H1 (cell line): Measurements from ENCODE around the gene NALF2. TPM values are rescaled to one million over a fixed set of nuclear protein-coding genes. Genes with fewer than 3 reads are reported as not detected.

ENCODE experiments used
- CTCF ChIA-PET: fragments of 300-600 bp; sonication (Branson Sonifier 250); formaldehyde crosslinking; loops from one replicate; lab custom pipeline; 2021; ENCODE audit not compliant: partially characterized antibody; lab: Charles Lee
- POLR2A ChIA-PET: fragments of 300-600 bp; sonication (Branson Sonifier 250); formaldehyde crosslinking; loops from one replicate; lab custom pipeline; 2021; ENCODE audit warnings: inconsistent platforms; ENCODE audit not compliant: partially characterized antibody; lab: Charles Lee
- DNase-seq, 2 experiments: peaks; one replicate each; pipeline versions ENCODE4 v3.0.0 to v3.0.0-alpha.2; 2010 to 2022; ENCODE audit warnings: low spot score in 2 of 2, low read depth in 1 of 2, mixed read lengths in 1 of 2
- FAIRE-seq: peaks from 2 replicates; lab custom pipeline; 2011; peaks lifted over from hg19 to GRCh38; lab: Jason Lieb, UNC
- H2AFZ ChIP-seq: 2 replicates; pipeline ENCODE4 v1.8.1; 2012; ENCODE audit warnings: low read length, inconsistent platforms
- H2AK5ac ChIP-seq: 2 replicates; pipeline ENCODE4 v1.6.1; 2013; ENCODE audit warnings: low read depth, low read length
- H2BK120ac ChIP-seq: replicated peaks from 2 replicates; pipeline ENCODE3; 2013; ENCODE audit warnings: low read depth, low read length, inconsistent platforms
- H2BK12ac ChIP-seq: 2 replicates; pipeline ENCODE4 v1.6.1; 2013; ENCODE audit warnings: low read depth, low read length
- H2BK15ac ChIP-seq: 2 replicates; pipeline ENCODE4 v1.6.1; 2013; ENCODE audit warnings: low read length
- H2BK20ac ChIP-seq: 2 replicates; pipeline ENCODE4 v1.6.1; 2013; ENCODE audit warnings: low read length
- H2BK5ac ChIP-seq: 2 replicates; pipeline ENCODE4 v1.6.1; 2013; ENCODE audit warnings: low read depth, low read length
- H3K14ac ChIP-seq: 2 replicates; pipeline ENCODE4 v1.6.1; 2013; ENCODE audit warnings: inconsistent platforms; ENCODE audit not compliant: insufficient read length
- H3K18ac ChIP-seq: 2 replicates; pipeline ENCODE4 v1.6.1; 2013; ENCODE audit warnings: low read length; ENCODE audit errors: extremely low read depth
- H3K23ac ChIP-seq: 2 replicates; pipeline ENCODE4 v1.6.1; 2013; ENCODE audit warnings: inconsistent platforms; ENCODE audit not compliant: insufficient read length
- H3K23me2 ChIP-seq: 2 replicates; pipeline ENCODE4 v1.6.1; 2013; ENCODE audit warnings: low read depth, low read length
- H3K27ac ChIP-seq: 2 replicates; pipeline ENCODE4 v1.6.1; 2011; ENCODE audit warnings: low read depth, low read length, inconsistent platforms
- H3K27me3 ChIP-seq, 4 experiments: replicated peaks in 1 of 4; 1 replicate in 1 of 4; 2 replicates in 3 of 4; pipeline versions ENCODE4 v1.6.1 to v1.8.1; 2011 to 2013; ENCODE audit warnings: low read length in 3 of 4, mild to moderate bottlenecking in 3 of 4, inconsistent platforms in 2 of 4, mixed read lengths in 2 of 4, moderate library complexity in 1 of 4; ENCODE audit not compliant: control insufficient read depth in 3 of 4, insufficient read depth in 3 of 4; ENCODE audit errors: extremely low read depth in 1 of 4
- H3K36me3 ChIP-seq, 4 experiments: 2 replicates each; pipeline versions ENCODE4 v1.6.1 to v1.8.1; 2011 to 2013; ENCODE audit warnings: mild to moderate bottlenecking in 4 of 4, low read length in 3 of 4, moderate library complexity in 2 of 4, control low read depth in 1 of 4, inconsistent platforms in 1 of 4; ENCODE audit not compliant: insufficient read depth in 4 of 4, control insufficient read depth in 2 of 4
- H3K4ac ChIP-seq: replicated peaks from 2 replicates; pipeline ENCODE3; 2013; ENCODE audit warnings: low read length, low read depth, mixed read lengths, inconsistent platforms; ENCODE audit not compliant: insufficient read length
- H3K4me1 ChIP-seq, 4 experiments: replicated peaks in 1 of 4; 1 replicate in 1 of 4; 2 replicates in 3 of 4; pipeline versions ENCODE4 v1.6.1 to v1.8.1; 2011 to 2013; ENCODE audit warnings: low read length in 3 of 4, inconsistent platforms in 2 of 4, mixed read lengths in 1 of 4; ENCODE audit not compliant: insufficient read depth in 4 of 4, control insufficient read depth in 3 of 4
- H3K4me2 ChIP-seq, 2 experiments: 2 replicates each; pipeline versions ENCODE4 v1.6.1 to v1.8.1; 2011 to 2013; ENCODE audit warnings: low read depth in 2 of 2, low read length in 2 of 2, control low read depth in 1 of 2, inconsistent platforms in 1 of 2, mild to moderate bottlenecking in 1 of 2; ENCODE audit not compliant: insufficient read depth in 1 of 2
- H3K4me3 ChIP-seq, 4 experiments: fragments of 200-600, 300-600 bp in 1 of 4; sonication (generic), shearing (Covaris generic), sonication (Bioruptor Twin) in 1 of 4; 2 replicates each; pipeline versions ENCODE4 v1.5.1 to v1.8.1; 2011 to 2016; ENCODE audit warnings: low read length in 4 of 4, low read depth in 3 of 4, control low read depth in 2 of 4, inconsistent platforms in 2 of 4, mild to moderate bottlenecking in 2 of 4, mixed read lengths in 1 of 4, moderate library complexity in 1 of 4; ENCODE audit not compliant: insufficient read depth in 2 of 4; ENCODE audit errors: extremely low read depth in 1 of 4
- H3K56ac ChIP-seq: replicated peaks from 2 replicates; pipeline ENCODE3; 2013; ENCODE audit warnings: low read depth, mild to moderate bottlenecking, mixed read lengths, low read length, inconsistent platforms; ENCODE audit not compliant: insufficient read length
- H3K79me1 ChIP-seq: 2 replicates; pipeline ENCODE4 v1.6.1; 2013; ENCODE audit warnings: low read depth, low read length, control low read depth
- H3K79me2 ChIP-seq, 2 experiments: 2 replicates each; pipeline versions ENCODE4 v1.6.1 to v1.8.1; 2012 to 2013; ENCODE audit warnings: low read length in 2 of 2, mild to moderate bottlenecking in 2 of 2, inconsistent platforms in 1 of 2; ENCODE audit not compliant: insufficient read depth in 2 of 2, control insufficient read depth in 1 of 2
- H3K9ac ChIP-seq, 4 experiments: replicated peaks in 1 of 4; 1 replicate in 1 of 4; 2 replicates in 3 of 4; pipeline versions ENCODE4 v1.6.1 to v1.8.1; 2011 to 2013; ENCODE audit warnings: low read depth in 3 of 4, low read length in 3 of 4, control low read depth in 2 of 4, mild to moderate bottlenecking in 2 of 4, moderate library complexity in 2 of 4, inconsistent platforms in 1 of 4; ENCODE audit errors: extremely low read depth in 1 of 4
- H3K9me3 ChIP-seq, 2 experiments: 2 replicates each; pipeline versions ENCODE4 v1.6.1 to v1.8.1; 2012 to 2013; ENCODE audit warnings: mild to moderate bottlenecking in 2 of 2, moderate library complexity in 2 of 2, control low read depth in 1 of 2, inconsistent platforms in 1 of 2, low read depth in 1 of 2, low read length in 1 of 2, mixed read lengths in 1 of 2; ENCODE audit not compliant: insufficient read depth in 2 of 2
- H4K20me1 ChIP-seq, 2 experiments: replicated peaks in 1 of 2; 2 replicates each; pipeline versions ENCODE3 to v1.8.1; 2011 to 2013; ENCODE audit warnings: inconsistent platforms in 2 of 2, low read length in 2 of 2, mild to moderate bottlenecking in 1 of 2; ENCODE audit not compliant: insufficient read depth in 2 of 2, control insufficient read depth in 1 of 2
- H4K5ac ChIP-seq: 2 replicates; pipeline ENCODE4 v1.6.1; 2013; ENCODE audit warnings: low read length, low read depth, mixed read lengths, inconsistent platforms; ENCODE audit not compliant: insufficient read length
- H4K8ac ChIP-seq: 2 replicates; pipeline ENCODE4 v1.8.0; 2013; ENCODE audit warnings: mild to moderate bottlenecking, moderate library complexity, low read length, inconsistent platforms; ENCODE audit not compliant: insufficient read depth; ENCODE audit errors: extremely low read depth
- H4K91ac ChIP-seq: replicated peaks from 2 replicates; pipeline ENCODE3; 2013; ENCODE audit warnings: low read length, mixed read lengths, inconsistent platforms; ENCODE audit not compliant: insufficient read length
- CTBP2 ChIP-seq: IDR thresholded peaks from 2 replicates; pipeline ENCODE4 v1.7.0; 2011; ENCODE audit warnings: borderline replicate concordance, mild to moderate bottlenecking, moderate library complexity, mixed read lengths, low read length; ENCODE audit not compliant: insufficient read depth, insufficient read length
- RNF2 ChIP-seq: fragments of 200-900, 300-1000 bp; sonication (generic); IDR thresholded peaks from 2 replicates; pipeline ENCODE4 v1.7.1; 2016; ENCODE audit warnings: borderline replicate concordance, low read depth, mild to moderate bottlenecking, antibody characterized with exemption, low read length; ENCODE audit not compliant: poor library complexity, severe bottlenecking; ENCODE audit errors: missing control alignments
- RXRA ChIP-seq: IDR thresholded peaks from 2 replicates; pipeline ENCODE4 v1.6.1; 2011; ENCODE audit warnings: low read depth, mild to moderate bottlenecking, low read length, moderate library complexity; ENCODE audit not compliant: insufficient read depth
- SIRT6 ChIP-seq: IDR thresholded peaks from one replicate; pipeline ENCODE4 v1.7.1; 2012; ENCODE audit warnings: low read length, inconsistent platforms
- ZNF274 ChIP-seq: IDR thresholded peaks from 2 replicates; pipeline ENCODE4 v1.7.0; 2012; ENCODE audit warnings: low read length, borderline replicate concordance; ENCODE audit errors: extremely low read depth
- WGBS, 2 experiments: shearing (Covaris generic) in 1 of 2; methylation state at CpG; one replicate each; pipeline versions ENCODE4 v1.1.6 to v1.1.7; 2013 to 2015; ENCODE audit warnings: low lambda C conversion rate in 2 of 2, mixed read lengths in 2 of 2, inconsistent platforms in 1 of 2, low coverage in 1 of 2, missing lambda C conversion rate in 1 of 2; ENCODE audit not compliant: insufficient replicate concordance in 2 of 2, insufficient coverage in 1 of 2, insufficient read length in 1 of 2; ENCODE audit errors: extremely low coverage in 1 of 2, missing lambda C conversion rate in 1 of 2; 5-methylcytosine and 5-hydroxymethylcytosine counted together
- polyA plus RNA-seq, 7 experiments: library from polyadenylated mRNA; depleted of rRNA in 3 of 7; stranded (reverse) in 5 of 7; unstranded in 2 of 7; fragments of >200 nt in 5 of 7; fragments of 200-250 nt in 2 of 7; gene quantifications; 1 replicate in 5 of 7; 2 replicates in 1 of 7; 4 replicates in 1 of 7; pipeline versions ENCODE4 v1.2.1 to v1.2.3, GENCODE V29; 2011 to 2013; ENCODE audit warnings: missing spikeins in 2 of 7, mixed read lengths in 2 of 7
- total RNA-seq: library from RNA; stranded (reverse); fragmentation: NEBNext Ultra II Directional; extraction: Animal tissue kit (Norgen Biotek cat#: 25700); gene quantifications from 2 replicates; pipeline ENCODE4 v1.2.1, GENCODE V29; 2021

NALF2 gene
- total and polyA plus RNA-seq, 2 of the 8 experiments (the other 6 are each of a cell fraction or from before 2014, with no cell fraction given) = 7.5 to 15.6 TPM

GRCh38 chrX:69523314-69523713 is 19.2 kb downstream of the NALF2 start:
- Histone ChIP-seq H4K91ac (no peak overlapping the region), H4K5ac (no peak overlapping the region), H2AFZ (no peak overlapping the region), H3K23ac (no peak overlapping the region), H2AK5ac (no peak overlapping the region), H3K4ac (no peak overlapping the region), H3K56ac (no peak overlapping the region), H3K14ac (no peak overlapping the region), H3K9ac (no peak overlapping the region), H3K23me2 (no peaks in the 10 kb centered on the region; the same call in 1 of the 2 replicates), H3K18ac (no peak overlapping the region), H3K4me2 (no peak overlapping the region), H3K27me3 (no peaks in the 10 kb centered on the region), H2BK120ac (no peak overlapping the region), H3K4me1 (peaks cover 0 to 9% (median 0%) of the 10 kb centered on the region in 4 experiments; a peak in 1 of 7 replicates), H3K79me1 (no peaks in the 10 kb centered on the region; the same call in 1 of the 2 replicates), H3K27ac (no peak overlapping the region), H2BK20ac (no peak overlapping the region), H3K36me3 (no peaks in the 10 kb centered on the region), H2BK15ac (no peak overlapping the region), H3K9me3 (no peaks in the 10 kb centered on the region), H2BK12ac (no peak overlapping the region), H3K4me3 (no peak overlapping the region), H3K79me2 (no peaks in the 10 kb centered on the region), H2BK5ac (no peak overlapping the region), H4K20me1 (peaks cover 0 to 3% of the 10 kb centered on the region in 2 experiments), H4K8ac (no peak overlapping the region)
- no peak for FAIRE-seq
- CTCF ChIA-PET = interaction anchor here (0.9 to 3.7 kb wide), 4 partner anchors 15 to 574 kb away, joined by 4 to 26 read pairs (median 4); no protein-coding TSS in a partner anchor
- POLR2A ChIA-PET = interaction anchor here (1.4 kb wide), 1 partner anchor 140 kb away, joined by 3 read pairs; no protein-coding TSS in a partner anchor
- WGBS, 2 experiments = 67% methylated on average over 2 of the region's 4 CpGs; no CpG with 5 or more reads in 1 of the 2 experiments
- DNase-seq = no peak
- TF ChIP-seq CTBP2 = no peak
- TF ChIP-seq RXRA = no peak
- TF ChIP-seq ZNF274 = no peak
- no peak for TF ChIP-seq RNF2
- TF ChIP-seq SIRT6 = no peak
